HepG2 (cell line): ENCODE measurements around the gene PELI2. TPM values are rescaled to one million over a fixed set of nuclear protein-coding genes. Genes with fewer than 3 reads are reported as not detected.

Experiments
- ATAC-seq: fragments of 200-7000 bp; cut with Tn5 transposase; 3 replicates; pipeline ENCODE4 v1.9.1; 2020; ENCODE audit warnings: mild to moderate bottlenecking, moderate library complexity
- BruUV-seq: library from RNA; stranded (reverse); fragments of 400-500 nt; replicated peaks from 2 replicates; lab custom pipeline; 2021; lab: Mats Ljungman, UMichigan
- CTCF ChIA-PET: fragments of 300-600 bp; formaldehyde crosslinking; extraction: SDS; loops from one replicate; lab custom pipeline; 2021; ENCODE audit warnings: low total read pairs, inconsistent platforms, low intra/inter-chr PET ratio; lab: Yijun Ruan, JAX
- POLR2A ChIA-PET: fragments of 350-600 bp; sonication (Branson Sonifier 250); formaldehyde crosslinking; loops from one replicate; lab custom pipeline; 2020; ENCODE audit warnings: antibody characterized with exemption, inconsistent platforms; lab: Yijun Ruan, JAX
- DNase-seq: peaks from one replicate; pipeline ENCODE4 v3.0.0-alpha.2; 2015; ENCODE audit warnings: low spot score
- FAIRE-seq: peaks from 3 replicates; lab custom pipeline; 2011; peaks lifted over from hg19 to GRCh38; lab: Jason Lieb, UNC
- H2AFZ ChIP-seq: one replicate; pipeline ENCODE4 v1.6.1; 2011; ENCODE audit warnings: low read length, inconsistent platforms
- H3K27ac ChIP-seq: fragments of 300-600 bp; 3 replicates; pipeline ENCODE4 v1.8.0; 2011; ENCODE audit warnings: mixed run types, mild to moderate bottlenecking, mixed read lengths, low read length, inconsistent platforms; ENCODE audit not compliant: insufficient read depth; ENCODE audit errors: extremely low read length
- H3K27me3 ChIP-seq, 2 experiments: fragments of 200-600 bp in 1 of 2; 2 replicates in 1 of 2; 3 replicates in 1 of 2; pipeline versions ENCODE4 v1.6.0 to v1.8.0; 2011; ENCODE audit warnings: low read length in 2 of 2, mild to moderate bottlenecking in 2 of 2, moderate library complexity in 2 of 2, inconsistent platforms in 1 of 2; ENCODE audit not compliant: insufficient read depth in 2 of 2, control insufficient read depth in 1 of 2
- H3K36me3 ChIP-seq, 2 experiments: fragments of 200-600 bp in 1 of 2; replicated peaks in 1 of 2; 2 replicates in 1 of 2; 3 replicates in 1 of 2; pipeline versions ENCODE4 v1.5.1 to v1.8.0; 2011; ENCODE audit warnings: low read length in 2 of 2, inconsistent platforms in 1 of 2; ENCODE audit not compliant: insufficient read depth in 2 of 2, control insufficient read depth in 1 of 2
- H3K4me1 ChIP-seq: 2 replicates; pipeline ENCODE4 v1.5.1; 2012; ENCODE audit warnings: low read length, inconsistent platforms; ENCODE audit not compliant: insufficient read depth
- H3K4me2 ChIP-seq: 2 replicates; pipeline ENCODE4 v1.6.0; 2011; ENCODE audit warnings: low read depth, low read length, inconsistent platforms
- H3K4me3 ChIP-seq, 3 experiments: fragments of 200-600 bp in 1 of 3; sonication (generic), shearing (Covaris generic) in 1 of 3; replicated peaks in 1 of 3; 2 replicates each; pipeline ENCODE4 v1.5.1; 2011 to 2016; ENCODE audit warnings: low read length in 3 of 3, inconsistent platforms in 2 of 3, low read depth in 2 of 3, mild to moderate bottlenecking in 2 of 3, control low read depth in 1 of 3, mixed read lengths in 1 of 3; ENCODE audit not compliant: insufficient read depth in 1 of 3
- H3K79me2 ChIP-seq: one replicate; pipeline ENCODE4 v1.6.1; 2011; ENCODE audit warnings: low read length, inconsistent platforms; ENCODE audit not compliant: insufficient read depth
- H3K9ac ChIP-seq: 2 replicates; pipeline ENCODE4 v1.6.0; 2011; ENCODE audit warnings: mild to moderate bottlenecking, low read depth, low read length, inconsistent platforms; ENCODE audit not compliant: insufficient read depth
- H3K9me3 ChIP-seq: 2 replicates; pipeline ENCODE4 v1.5.1; 2012; ENCODE audit warnings: mild to moderate bottlenecking, low read length
- H4K20me1 ChIP-seq: 2 replicates; pipeline ENCODE4 v1.6.0; 2011; ENCODE audit warnings: inconsistent platforms, mild to moderate bottlenecking, low read length, moderate library complexity; ENCODE audit not compliant: insufficient read depth
- ATF2 ChIP-seq: sonication (generic); formaldehyde crosslinking; IDR thresholded peaks from 2 replicates; pipeline ENCODE4 v1.4.0; 2020; ENCODE audit warnings: missing genetic modification reagents
- CTCF ChIP-seq: sonication (generic); formaldehyde crosslinking; IDR thresholded peaks from 2 replicates; pipeline ENCODE4 v1.5.0; 2020; ENCODE audit warnings: mild to moderate bottlenecking, missing genetic modification reagents, moderate library complexity
- HIVEP1 ChIP-seq: sonication (generic); formaldehyde crosslinking; IDR thresholded peaks from 2 replicates; pipeline ENCODE4 v1.4.0; 2020; ENCODE audit warnings: mild to moderate bottlenecking, missing genetic modification reagents
- KLF6 ChIP-seq: IDR thresholded peaks from 2 replicates; pipeline ENCODE4 v1.8.0; 2016; ENCODE audit warnings: missing biosample characterization, missing genetic modification reagents
- ZBED4 ChIP-seq: sonication (generic); formaldehyde crosslinking; IDR thresholded peaks from 2 replicates; pipeline ENCODE4 v1.4.0; 2020; ENCODE audit warnings: missing genetic modification reagents, borderline replicate concordance
- ZNF674 ChIP-seq: sonication (generic); formaldehyde crosslinking; IDR thresholded peaks from 2 replicates; pipeline ENCODE4 v1.5.0; 2020; ENCODE audit warnings: low read depth, mild to moderate bottlenecking, missing genetic modification reagents
- ZNF713 ChIP-seq: sonication (generic); formaldehyde crosslinking; IDR thresholded peaks from 2 replicates; pipeline ENCODE4 v1.4.0; 2020; ENCODE audit warnings: mild to moderate bottlenecking, missing genetic modification reagents
- ZNF724P ChIP-seq: sonication (generic); formaldehyde crosslinking; IDR thresholded peaks from 2 replicates; pipeline ENCODE4 v1.8.0; 2022; ENCODE audit warnings: missing genetic modification reagents, borderline replicate concordance
- ZNF839 ChIP-seq: sonication (generic); formaldehyde crosslinking; IDR thresholded peaks from 2 replicates; pipeline ENCODE4 v1.4.0; 2020; ENCODE audit warnings: missing genetic modification reagents, mild to moderate bottlenecking, borderline replicate concordance
- WGBS: methylation state at CpG from one replicate; pipeline ENCODE4 v1.1.6; 2017; ENCODE audit warnings: low lambda C conversion rate; 5-methylcytosine and 5-hydroxymethylcytosine counted together
- in situ Hi-C: cut with HindIII; loops from 2 replicates; pipeline ENCODE4 v1.10.0; 2017; ENCODE audit warnings: low pct_unique_long_range_greater_than_20kb; ENCODE audit not compliant: extremely low pct_ligation_motif_present
- intact Hi-C: fragments of 100-400 bp; cut with micrococcal nuclease; formaldehyde crosslinking; loops from one replicate; pipeline ENCODE4 v1.10.0; 2022; ENCODE audit not compliant: unreplicated experiment
- polyA plus RNA-seq, 8 experiments: library from polyadenylated mRNA; depleted of rRNA in 3 of 8; stranded (reverse) in 7 of 8; unstranded in 1 of 8; fragments of >200 nt; fragmentation: Illumina TruSeq in 4 of 8; extraction: Trizol in 4 of 8; gene quantifications; 2 replicates each; pipeline versions ENCODE4 v1.2.1 to v1.2.3, GENCODE V29; 2011 to 2016; ENCODE audit warnings: low read depth in 4 of 8, missing spikeins in 1 of 8, mixed read lengths in 1 of 8; ENCODE audit not compliant: insufficient read depth in 1 of 8
- total RNA-seq, 5 experiments: library from RNA; depleted of rRNA; stranded (reverse); fragments of >200 nt; fragmentation: Illumina TruSeq; extraction: Trizol; gene quantifications; 2 replicates each; pipeline ENCODE4 v1.2.3, GENCODE V29; 2016; ENCODE audit warnings: low read depth in 1 of 5

The PELI2 gene
- total and polyA plus RNA-seq, 2 of the 13 experiments (the other 11 are each of a cell fraction or from before 2014, with no cell fraction given): 0.07 TPM; not detected in 1

- Histone ChIP-seq H3K36me3 (no peaks in the 10 kb centered on the region), H3K4me1 (no peaks in the 10 kb centered on the region), H3K79me2 (no peaks in the 10 kb centered on the region), H4K20me1 (no peaks in the 10 kb centered on the region), H3K27ac (no peak overlapping the region), H3K4me2 (no peak overlapping the region), H3K9ac (no peak overlapping the region), H2AFZ (no peak overlapping the region), H3K27me3 (no peaks in the 10 kb centered on the region; a peak in 2 of 5 replicates), H3K9me3 (no peaks in the 10 kb centered on the region), H3K4me3 (no peak overlapping the region)
- intact Hi-C loops (no loop called here), in situ Hi-C loops (no loop called here)
- no peak for DNase-seq
- no peak for FAIRE-seq
- ChIA-PET CTCF (interaction anchor here (1.6 kb wide), 1 partner anchor 123 kb away, joined by 4 read pairs; no protein-coding TSS in a partner anchor), POLR2A (no interaction called here)
- BruUV-seq: no TSS peak
- WGBS: 2% methylated on average over 5 of the region's 5 CpGs
- no peak for TF ChIP-seq HIVEP1 (CRISPR knock-in tag)
- TF ChIP-seq ZNF839 (CRISPR knock-in tag): no peak
- no peak for TF ChIP-seq ZNF713 (CRISPR knock-in tag)
- TF ChIP-seq KLF6: no peak
- no peak for ATAC-seq
Measured at GRCh38 chr14:56216626-56217379, 98.6 kb downstream of the PELI2 start.

- H3K79me2 ChIP-seq: no peaks in the 10 kb centered on the region
- no TSS peak for BruUV-seq
- TF ChIP-seq ZNF724P (CRISPR knock-in tag) (no peak), CTCF (peak; percentile 14; the same call in 1 of the 2 replicates), ATF2 (CRISPR knock-in tag) (no peak), ZBED4 (no peak), ZNF674 (CRISPR knock-in tag) (no peak)
Measured at GRCh38 chr14:56217380-56218045, 99.3 kb downstream of the PELI2 start.

More at GRCh38 chr14:56217380-56218045, 99.3 kb downstream of the PELI2 start:
- ChIA-PET POLR2A (no interaction called here), CTCF (interaction anchor here (1.6 kb wide), 1 partner anchor 122 kb away, joined by 4 read pairs; no protein-coding TSS in a partner anchor)
- ATAC-seq (no peak), FAIRE-seq (no peak), DNase-seq (no peak)
- Histone ChIP-seq H3K36me3 (no peaks in the 10 kb centered on the region), H3K9ac (no peak overlapping the region), H3K4me3 (no peak overlapping the region), H3K4me1 (no peaks in the 10 kb centered on the region), H2AFZ (no peak overlapping the region), H3K27ac (no peak overlapping the region), H4K20me1 (no peaks in the 10 kb centered on the region), H3K4me2 (no peak overlapping the region), H3K9me3 (no peaks in the 10 kb centered on the region), H3K27me3 (no peaks in the 10 kb centered on the region; a peak in 2 of 5 replicates)
- intact Hi-C loops (no loop called here), in situ Hi-C loops (no loop called here)
- WGBS: under 1% methylated on average over 5 of the region's 7 CpGs
